ENCODE data around the gene PTPRK. TPM values are rescaled to one million over a fixed set of nuclear protein-coding genes. Genes with fewer than 3 reads are reported as not detected.

Gene PTPRK
- total RNA-seq, 2 experiments from 2014 or later, result not detected

- BruUV-seq (replicated peaks), result no TSS peak
- intact Hi-C loops (cut with micrococcal nuclease; ENCODE audit: unreplicated experiment), result no loop called here
- no peaks in the 10 kb centered on the region for H3K9me3 ChIP-seq (ENCODE audit: low read length)
- H4K20me1 ChIP-seq (ENCODE audit: insufficient read depth, low read length), result peaks cover 4% of the 10 kb centered on the region
- DNase-seq (ENCODE audit: low spot score), result no peak
- no peak overlapping the region for H2AFZ ChIP-seq (ENCODE audit: low read length)
- H3K79me2 ChIP-seq (ENCODE audit: insufficient read depth, low read depth, low read length), result no peaks in the 10 kb centered on the region
- no peaks in the 10 kb centered on the region for H3K9me2 ChIP-seq (ENCODE audit: insufficient read depth, low read length)
- no peaks in the 10 kb centered on the region for H3K4me1 ChIP-seq (ENCODE audit: insufficient read depth, low read length, poor library complexity, severe bottlenecking)
- no peak overlapping the region for H3K27ac ChIP-seq (ENCODE audit: low read depth, low read length, poor library complexity, severe bottlenecking)
- ChIA-PET POLR2A (no interaction called here), CTCF (ENCODE audit: unreplicated experiment) (no interaction called here)
- H3K36me3 ChIP-seq (ENCODE audit: insufficient read depth, low read length), result no peaks in the 10 kb centered on the region
- H3K4me3 ChIP-seq (ENCODE audit: low read depth, low read length, poor library complexity, severe bottlenecking), result no peak overlapping the region
- TF ChIP-seq, protein P1, sequence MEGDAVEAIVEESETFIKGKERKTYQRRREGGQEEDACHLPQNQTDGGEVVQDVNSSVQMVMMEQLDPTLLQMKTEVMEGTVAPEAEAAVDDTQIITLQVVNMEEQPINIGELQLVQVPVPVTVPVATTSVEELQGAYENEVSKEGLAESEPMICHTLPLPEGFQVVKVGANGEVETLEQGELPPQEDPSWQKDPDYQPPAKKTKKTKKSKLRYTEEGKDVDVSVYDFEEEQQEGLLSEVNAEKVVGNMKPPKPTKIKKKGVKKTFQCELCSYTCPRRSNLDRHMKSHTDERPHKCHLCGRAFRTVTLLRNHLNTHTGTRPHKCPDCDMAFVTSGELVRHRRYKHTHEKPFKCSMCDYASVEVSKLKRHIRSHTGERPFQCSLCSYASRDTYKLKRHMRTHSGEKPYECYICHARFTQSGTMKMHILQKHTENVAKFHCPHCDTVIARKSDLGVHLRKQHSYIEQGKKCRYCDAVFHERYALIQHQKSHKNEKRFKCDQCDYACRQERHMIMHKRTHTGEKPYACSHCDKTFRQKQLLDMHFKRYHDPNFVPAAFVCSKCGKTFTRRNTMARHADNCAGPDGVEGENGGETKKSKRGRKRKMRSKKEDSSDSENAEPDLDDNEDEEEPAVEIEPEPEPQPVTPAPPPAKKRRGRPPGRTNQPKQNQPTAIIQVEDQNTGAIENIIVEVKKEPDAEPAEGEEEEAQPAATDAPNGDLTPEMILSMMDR (conservative IDR thresholded peaks at IDR 0.05; ENCODE audit: low read length), result no peak
- no peak for TF ChIP-seq EZH2phosphoT487 (IDR thresholded peaks at IDR 0.05; ENCODE audit: borderline replicate concordance, low read depth, low read length)
- H3K4me2 ChIP-seq (ENCODE audit: low read length), result no peak overlapping the region
Measured at GRCh38 chr6:128152551-128152950, 367.8 kb downstream of the PTPRK start.

- Histone ChIP-seq H3K9me2 (ENCODE audit: insufficient read depth, low read length) (no peaks in the 10 kb centered on the region), H4K20me1 (ENCODE audit: insufficient read depth, low read length) (peaks cover 4% of the 10 kb centered on the region), H3K4me1 (ENCODE audit: insufficient read depth, low read length, poor library complexity, severe bottlenecking) (no peaks in the 10 kb centered on the region), H3K79me2 (ENCODE audit: insufficient read depth, low read depth, low read length) (no peaks in the 10 kb centered on the region), H3K4me2 (ENCODE audit: low read length) (no peak overlapping the region), H3K9me3 (ENCODE audit: low read length) (no peaks in the 10 kb centered on the region), H3K4me3 (ENCODE audit: low read depth, low read length, poor library complexity, severe bottlenecking) (no peak overlapping the region), H3K27ac (ENCODE audit: low read depth, low read length, poor library complexity, severe bottlenecking) (no peak overlapping the region), H3K36me3 (ENCODE audit: insufficient read depth, low read length) (no peaks in the 10 kb centered on the region), H2AFZ (ENCODE audit: low read length) (no peak overlapping the region)
- TF ChIP-seq, protein P1 (conservative IDR thresholded peaks at IDR 0.05; ENCODE audit: low read length), result no peak
- no peak for TF ChIP-seq EZH2phosphoT487 (IDR thresholded peaks at IDR 0.05; ENCODE audit: borderline replicate concordance, low read depth, low read length)
- intact Hi-C loops (cut with micrococcal nuclease; ENCODE audit: unreplicated experiment), result no loop called here
- DNase-seq (ENCODE audit: low spot score), result no peak
- POLR2A ChIA-PET, result no interaction called here
- BruUV-seq (replicated peaks), result no TSS peak
- CTCF ChIA-PET (ENCODE audit: unreplicated experiment), result no interaction called here
Measured at GRCh38 chr6:128150376-128150775, 370.0 kb downstream of the PTPRK start.

DNA sequence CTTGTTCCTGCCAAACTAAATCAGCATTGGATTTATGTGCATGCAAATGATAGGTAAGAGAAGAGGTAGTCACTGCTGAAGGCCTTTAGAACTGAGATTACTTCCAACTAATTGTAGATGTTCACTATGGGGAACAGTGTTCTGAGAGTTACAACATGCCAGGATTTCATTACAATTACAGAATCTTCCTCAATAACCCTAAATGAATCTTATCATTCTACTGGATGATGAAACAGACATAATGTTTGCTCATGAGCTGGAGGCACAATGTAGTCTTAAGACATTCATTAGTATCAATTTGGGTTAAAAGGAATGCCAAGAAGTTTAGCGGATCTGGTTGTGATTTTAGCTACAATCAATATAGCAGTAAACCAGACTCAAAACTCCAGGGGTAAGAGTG lies 370.6 kb downstream of the PTPRK start:
- CTCF ChIA-PET (ENCODE audit: unreplicated experiment), result no interaction called here
- Histone ChIP-seq H3K4me2 (ENCODE audit: low read length) (no peak overlapping the region), H3K79me2 (ENCODE audit: insufficient read depth, low read depth, low read length) (no peaks in the 10 kb centered on the region), H3K4me1 (ENCODE audit: insufficient read depth, low read length, poor library complexity, severe bottlenecking) (no peaks in the 10 kb centered on the region), H3K9me3 (ENCODE audit: low read length) (no peaks in the 10 kb centered on the region), H3K9me2 (ENCODE audit: insufficient read depth, low read length) (no peaks in the 10 kb centered on the region), H3K36me3 (ENCODE audit: insufficient read depth, low read length) (no peaks in the 10 kb centered on the region), H4K20me1 (ENCODE audit: insufficient read depth, low read length) (peaks cover 4% of the 10 kb centered on the region), H3K27ac (ENCODE audit: low read depth, low read length, poor library complexity, severe bottlenecking) (no peak overlapping the region), H2AFZ (ENCODE audit: low read length) (no peak overlapping the region), H3K4me3 (ENCODE audit: low read depth, low read length, poor library complexity, severe bottlenecking) (no peak overlapping the region)
- no peak for DNase-seq (ENCODE audit: low spot score)
- POLR2A ChIA-PET, result no interaction called here
- intact Hi-C loops (cut with micrococcal nuclease; ENCODE audit: unreplicated experiment), result no loop called here
- BruUV-seq (replicated peaks), result no TSS peak
- TF ChIP-seq, protein P1 (conservative IDR thresholded peaks at IDR 0.05; ENCODE audit: low read length), result no peak
- no peak for TF ChIP-seq EZH2phosphoT487 (IDR thresholded peaks at IDR 0.05; ENCODE audit: borderline replicate concordance, low read depth, low read length)
